HCT116 (cell line): ENCODE measurements around the gene NCAPG2.

Source experiments
- CEBPB ChIP-seq: IDR thresholded peaks from 2 replicates; pipeline ENCODE4 v1.6.1; 2012; ENCODE audit warnings: low read depth
- EZH2 ChIP-seq: fragments of 200-600 bp; sonication (generic); IDR thresholded peaks from 2 replicates; pipeline ENCODE4 v1.6.1; 2017; ENCODE audit warnings: antibody characterized with exemption, mixed run types
- JUND ChIP-seq: IDR thresholded peaks from 2 replicates; pipeline ENCODE4 v1.6.1; 2012
- POLR2A ChIP-seq: IDR thresholded peaks from 2 replicates; pipeline ENCODE4 v1.7.0; 2011; ENCODE audit warnings: borderline replicate concordance; ENCODE audit not compliant: insufficient read depth, insufficient read length; ENCODE audit errors: extremely low read depth
- POLR2AphosphoS5 ChIP-seq: IDR thresholded peaks from 2 replicates; pipeline ENCODE4 v1.6.1; 2011; ENCODE audit warnings: mild to moderate bottlenecking, low read depth, low read length, moderate library complexity
- REST ChIP-seq: IDR thresholded peaks from 2 replicates; pipeline ENCODE4 v1.6.1; 2012; ENCODE audit warnings: low read depth
- SP1 ChIP-seq: IDR thresholded peaks from 2 replicates; pipeline ENCODE4 v1.6.1; 2012; ENCODE audit warnings: low read depth
- YY1 ChIP-seq: IDR thresholded peaks from 2 replicates; pipeline ENCODE4 v1.6.1; 2011; ENCODE audit warnings: low read length, low read depth, moderate library complexity, mild to moderate bottlenecking; ENCODE audit not compliant: insufficient replicate concordance; ENCODE audit errors: extremely low read depth
- ZBTB33 ChIP-seq: IDR thresholded peaks from 2 replicates; pipeline ENCODE4 v1.6.1; 2011; ENCODE audit warnings: mild to moderate bottlenecking, low read length, moderate library complexity; ENCODE audit not compliant: insufficient replicate concordance; ENCODE audit errors: extremely low read depth
- ZNF274 ChIP-seq: fragments of 200-500 bp; sonication (Bioruptor generic); IDR thresholded peaks from 2 replicates; pipeline ENCODE4 v1.6.1; 2014; ENCODE audit warnings: mild to moderate bottlenecking, low read depth, low read length, inconsistent platforms
- TF ChIP-seq, protein P1 (sequence below): IDR thresholded peaks from 2 replicates; pipeline ENCODE4 v1.6.1; 2012
- TF ChIP-seq, protein P2 (sequence below), 3 experiments: fragments of 200-600 bp in 1 of 3; sonication (generic) in 1 of 3; IDR thresholded peaks in 2 of 3; conservative IDR thresholded peaks in 1 of 3; 2 replicates each; pipeline ENCODE4 v1.5.1; 2012 to 2017; ENCODE audit warnings: low read depth in 2 of 3, low read length in 2 of 3, antibody characterized with exemption in 1 of 3, borderline replicate concordance in 1 of 3, control low read depth in 1 of 3, mild to moderate bottlenecking in 1 of 3, mixed read lengths in 1 of 3, mixed run types in 1 of 3, moderate library complexity in 1 of 3; ENCODE audit not compliant: insufficient read depth in 1 of 3

DNA sequence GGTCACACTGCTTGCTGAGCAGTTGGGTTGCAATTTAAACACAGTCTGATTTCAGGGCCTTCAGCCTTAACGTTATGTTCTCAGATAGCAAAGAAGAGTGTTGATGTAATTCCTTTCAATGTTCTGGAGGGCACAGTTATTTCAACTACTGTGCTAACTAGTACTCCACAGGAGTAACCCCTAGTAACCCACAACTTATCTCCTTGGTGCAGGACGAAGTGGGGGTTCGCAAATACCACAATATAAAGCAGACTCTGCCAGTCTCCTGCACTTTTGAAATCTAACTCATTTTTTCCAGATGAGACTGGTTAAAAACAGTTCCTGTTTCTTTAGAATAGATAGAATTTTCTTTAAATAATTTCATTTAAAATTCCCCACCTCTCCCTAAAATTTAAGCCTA, 47.1 kb upstream of the NCAPG2 start:
- TF ChIP-seq POLR2AphosphoS5 (no peak), REST (no peak), YY1 (no peak), SP1 (no peak), CEBPB (no peak), JUND (no peak), POLR2A (no peak), ZNF274 (no peak), ZBTB33 (no peak), EZH2 (no peak)
- TF ChIP-seq, protein P1, sequence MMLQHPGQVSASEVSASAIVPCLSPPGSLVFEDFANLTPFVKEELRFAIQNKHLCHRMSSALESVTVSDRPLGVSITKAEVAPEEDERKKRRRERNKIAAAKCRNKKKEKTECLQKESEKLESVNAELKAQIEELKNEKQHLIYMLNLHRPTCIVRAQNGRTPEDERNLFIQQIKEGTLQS = no peak
- TF ChIP-seq, protein P2, sequence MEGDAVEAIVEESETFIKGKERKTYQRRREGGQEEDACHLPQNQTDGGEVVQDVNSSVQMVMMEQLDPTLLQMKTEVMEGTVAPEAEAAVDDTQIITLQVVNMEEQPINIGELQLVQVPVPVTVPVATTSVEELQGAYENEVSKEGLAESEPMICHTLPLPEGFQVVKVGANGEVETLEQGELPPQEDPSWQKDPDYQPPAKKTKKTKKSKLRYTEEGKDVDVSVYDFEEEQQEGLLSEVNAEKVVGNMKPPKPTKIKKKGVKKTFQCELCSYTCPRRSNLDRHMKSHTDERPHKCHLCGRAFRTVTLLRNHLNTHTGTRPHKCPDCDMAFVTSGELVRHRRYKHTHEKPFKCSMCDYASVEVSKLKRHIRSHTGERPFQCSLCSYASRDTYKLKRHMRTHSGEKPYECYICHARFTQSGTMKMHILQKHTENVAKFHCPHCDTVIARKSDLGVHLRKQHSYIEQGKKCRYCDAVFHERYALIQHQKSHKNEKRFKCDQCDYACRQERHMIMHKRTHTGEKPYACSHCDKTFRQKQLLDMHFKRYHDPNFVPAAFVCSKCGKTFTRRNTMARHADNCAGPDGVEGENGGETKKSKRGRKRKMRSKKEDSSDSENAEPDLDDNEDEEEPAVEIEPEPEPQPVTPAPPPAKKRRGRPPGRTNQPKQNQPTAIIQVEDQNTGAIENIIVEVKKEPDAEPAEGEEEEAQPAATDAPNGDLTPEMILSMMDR (IDR thresholded peaks at IDR 0.05 in 2 of 3, conservative IDR thresholded peaks at IDR 0.05 in 1 of 3; ENCODE audit: borderline replicate concordance in 1 of 3, insufficient read depth in 1 of 3, low read depth in 2 of 3, low read length in 2 of 3) = no peak
